Progenitor cell of endocrine pancreas (in vitro differentiated cells): ENCODE measurements around the gene KLHDC10. TPM values are rescaled to one million over a fixed set of nuclear protein-coding genes. Genes with fewer than 3 reads are reported as not detected.

ENCODE experiments used
- DNase-seq: peaks from one replicate; pipeline ENCODE4 v3.0.0; 2021; ENCODE audit warnings: low spot score; ENCODE audit not compliant: unreplicated experiment
- H3K27ac Mint-ChIP-seq: 2 replicates; pipeline ENCODE4 v1.8.0; 2021; ENCODE audit warnings: mild to moderate bottlenecking, moderate library complexity, mixed read lengths
- H3K27me3 Mint-ChIP-seq: 2 replicates; pipeline ENCODE4 v1.8.0; 2021; ENCODE audit warnings: mixed read lengths
- H3K36me3 Mint-ChIP-seq: 2 replicates; pipeline ENCODE4 v1.8.0; 2022; ENCODE audit warnings: mixed read lengths; ENCODE audit not compliant: insufficient read depth
- H3K4me1 Mint-ChIP-seq: 2 replicates; pipeline ENCODE4 v1.8.0; 2021; ENCODE audit warnings: low read depth, mixed read lengths
- H3K4me3 Mint-ChIP-seq: 2 replicates; pipeline ENCODE4 v1.8.0; 2021; ENCODE audit warnings: low read depth, mild to moderate bottlenecking, moderate library complexity, mixed read lengths
- H3K9me3 Mint-ChIP-seq: 2 replicates; pipeline ENCODE4 v1.8.0; 2021; ENCODE audit warnings: low read depth, mixed read lengths
- CTCF ChIP-seq: fragments of 200-600 bp; sonication (generic); IDR thresholded peaks from one replicate; pipeline ENCODE4 v1.5.0; 2021; ENCODE audit warnings: antibody characterized with exemption, mild to moderate bottlenecking; ENCODE audit not compliant: unreplicated experiment
- total RNA-seq: library from RNA; stranded (reverse); gene quantifications from 2 replicates; pipeline ENCODE4 v1.2.1, GENCODE V29; 2021

The KLHDC10 gene
- total RNA-seq, 1 donor from 2014 or later: 50.1 TPM

- Mint-ChIP-seq H3K27me3 (no peaks in the 10 kb centered on the region), H3K9me3 (no peaks in the 10 kb centered on the region), H3K36me3 (peaks cover 37% of the 10 kb centered on the region), H3K4me3 (no peak overlapping the region), H3K4me1 (peaks cover 7% of the 10 kb centered on the region), H3K27ac (no peak overlapping the region)
- TF ChIP-seq CTCF: no peak
- no peak for DNase-seq
These were observed 62.9 kb downstream of the KLHDC10 start for GRCh38 chr7:130133029-130133782.

GRCh38 chr7:130134106-130134636 is 63.8 kb downstream of the KLHDC10 start:
- Mint-ChIP-seq H3K9me3 (no peaks in the 10 kb centered on the region), H3K36me3 (peaks cover 35% of the 10 kb centered on the region), H3K27ac (no peak overlapping the region), H3K4me3 (no peak overlapping the region), H3K4me1 (peaks cover 7% of the 10 kb centered on the region), H3K27me3 (no peaks in the 10 kb centered on the region)
- TF ChIP-seq CTCF: no peak
- DNase-seq: no peak

GRCh38 chr7:130134726-130135125 is 64.4 kb downstream of the KLHDC10 start:
- H3K36me3 Mint-ChIP-seq: peaks cover 30% of the 10 kb centered on the region
- no peak for TF ChIP-seq CTCF
- no peaks in the 10 kb centered on the region for H3K9me3 Mint-ChIP-seq
- no peak overlapping the region for H3K27ac Mint-ChIP-seq
- H3K4me1 Mint-ChIP-seq: peaks cover 7% of the 10 kb centered on the region
- no peak for DNase-seq
- no peak overlapping the region for H3K4me3 Mint-ChIP-seq
- H3K27me3 Mint-ChIP-seq: no peaks in the 10 kb centered on the region

GRCh38 chr7:130135208-130136205 is 65.2 kb downstream of the KLHDC10 start:
- Mint-ChIP-seq H3K27ac (no peak overlapping the region), H3K27me3 (no peaks in the 10 kb centered on the region), H3K4me1 (peaks cover 7% of the 10 kb centered on the region), H3K9me3 (no peaks in the 10 kb centered on the region), H3K36me3 (peaks cover 26% of the 10 kb centered on the region), H3K4me3 (no peak overlapping the region)
- no peak for TF ChIP-seq CTCF
- DNase-seq: no peak

GRCh38 chr7:130136579-130137167 is 66.3 kb downstream of the KLHDC10 start:
- no peak for DNase-seq
- no peaks in the 10 kb centered on the region for H3K27me3 Mint-ChIP-seq

More at GRCh38 chr7:130136579-130137167, 66.3 kb downstream of the KLHDC10 start:
- no peak overlapping the region for H3K27ac Mint-ChIP-seq
- H3K4me1 Mint-ChIP-seq: peaks cover 12% of the 10 kb centered on the region
- no peak for TF ChIP-seq CTCF
- peaks cover 17% of the 10 kb centered on the region for H3K36me3 Mint-ChIP-seq
- no peak overlapping the region for H3K4me3 Mint-ChIP-seq
- no peaks in the 10 kb centered on the region for H3K9me3 Mint-ChIP-seq
